NB4 (cell line): ENCODE results near the gene PLS3.

Experiments
- CTCF ChIP-seq: IDR thresholded peaks from one replicate; pipeline ENCODE4 v1.5.1; 2012; ENCODE audit warnings: low read depth, low read length
- MAX ChIP-seq: IDR thresholded peaks from 2 replicates; pipeline ENCODE4 v1.6.1; 2011; ENCODE audit warnings: low read depth, low read length
- MYC ChIP-seq: IDR thresholded peaks from 2 replicates; pipeline ENCODE4 v1.6.1; 2011; ENCODE audit warnings: low read depth, low read length
- POLR2A ChIP-seq: IDR thresholded peaks from 2 replicates; pipeline ENCODE4 v1.6.1; 2011; ENCODE audit warnings: mild to moderate bottlenecking; ENCODE audit not compliant: insufficient read length; ENCODE audit errors: extremely low read depth

DNA sequence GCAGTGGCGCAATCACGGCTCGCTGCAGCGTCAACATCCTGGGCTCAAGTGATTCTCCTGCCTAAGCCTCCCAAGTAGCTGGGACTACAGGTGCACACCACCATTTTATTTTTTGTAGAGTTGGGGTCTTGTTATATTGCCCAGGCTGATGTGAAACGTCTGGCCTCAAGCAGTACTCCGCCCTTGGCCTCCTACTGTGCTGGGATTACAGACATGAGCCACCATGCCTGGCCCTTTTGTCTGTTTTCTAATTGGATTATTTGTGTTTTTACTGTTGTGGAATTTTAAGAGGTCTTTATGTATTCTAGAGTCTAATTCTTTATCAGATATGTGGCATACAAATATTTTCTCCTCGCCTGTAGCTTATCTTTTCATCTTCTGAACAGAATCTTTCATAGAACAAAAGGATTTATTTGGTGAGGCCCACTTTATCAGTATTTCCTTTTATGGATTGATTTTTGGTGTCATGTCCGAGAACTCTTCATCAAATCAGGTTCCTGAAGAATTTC, 18.9 kb downstream of the PLS3 start:
- TF ChIP-seq CTCF (no peak), POLR2A (no peak), MAX (no peak), MYC (no peak)
